ENCODE results near the gene MSH5.
"Not testable (repeated sequence)": the region's sequence is repeated elsewhere in the genome, so short reads cannot be mapped to it uniquely, and the experiment has no call there.

Gene MSH5

DNA sequence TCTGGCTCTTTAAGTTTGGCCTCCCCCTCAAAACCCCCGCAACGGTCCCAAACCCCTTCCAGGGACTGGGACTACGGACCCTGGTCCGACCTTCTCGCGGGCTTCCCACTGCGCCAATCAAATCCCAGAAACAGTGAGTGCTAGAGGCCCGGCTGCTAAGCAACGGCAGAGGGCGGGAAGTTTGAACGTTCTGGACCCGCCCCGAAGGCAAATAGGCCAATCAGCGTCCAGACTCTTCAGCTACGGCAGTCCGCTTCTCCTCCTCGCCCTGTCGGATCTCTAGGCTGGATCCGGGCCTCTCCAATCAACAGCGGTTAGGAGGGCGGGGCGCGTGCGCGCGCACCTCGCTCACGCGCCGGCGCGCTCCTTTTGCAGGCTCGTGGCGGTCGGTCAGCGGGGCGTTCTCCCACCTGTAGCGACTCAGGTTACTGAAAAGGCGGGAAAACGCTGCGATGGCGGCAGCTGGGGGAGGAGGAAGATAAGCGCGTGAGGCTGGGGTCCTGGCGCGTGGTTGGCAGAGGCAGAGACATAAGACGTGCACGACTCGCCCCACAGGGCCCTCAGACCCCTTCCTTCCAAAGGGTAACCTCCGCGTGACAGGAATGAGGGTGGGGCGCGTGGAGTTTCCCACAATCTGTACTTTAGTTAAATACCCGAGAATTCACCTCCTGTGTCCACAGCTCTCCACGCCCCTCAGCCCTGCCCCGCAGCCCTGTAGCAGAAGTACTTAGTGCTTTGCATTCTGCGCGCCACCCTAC is at the start of gene MSH5:
MSH5 (plus strand) TSS at position 367 of the 758 bp plus-strand sequence. CDS start 462 bp downstream, outside the sequence.
- DNase-seq: peak; percentile 99

DNA sequence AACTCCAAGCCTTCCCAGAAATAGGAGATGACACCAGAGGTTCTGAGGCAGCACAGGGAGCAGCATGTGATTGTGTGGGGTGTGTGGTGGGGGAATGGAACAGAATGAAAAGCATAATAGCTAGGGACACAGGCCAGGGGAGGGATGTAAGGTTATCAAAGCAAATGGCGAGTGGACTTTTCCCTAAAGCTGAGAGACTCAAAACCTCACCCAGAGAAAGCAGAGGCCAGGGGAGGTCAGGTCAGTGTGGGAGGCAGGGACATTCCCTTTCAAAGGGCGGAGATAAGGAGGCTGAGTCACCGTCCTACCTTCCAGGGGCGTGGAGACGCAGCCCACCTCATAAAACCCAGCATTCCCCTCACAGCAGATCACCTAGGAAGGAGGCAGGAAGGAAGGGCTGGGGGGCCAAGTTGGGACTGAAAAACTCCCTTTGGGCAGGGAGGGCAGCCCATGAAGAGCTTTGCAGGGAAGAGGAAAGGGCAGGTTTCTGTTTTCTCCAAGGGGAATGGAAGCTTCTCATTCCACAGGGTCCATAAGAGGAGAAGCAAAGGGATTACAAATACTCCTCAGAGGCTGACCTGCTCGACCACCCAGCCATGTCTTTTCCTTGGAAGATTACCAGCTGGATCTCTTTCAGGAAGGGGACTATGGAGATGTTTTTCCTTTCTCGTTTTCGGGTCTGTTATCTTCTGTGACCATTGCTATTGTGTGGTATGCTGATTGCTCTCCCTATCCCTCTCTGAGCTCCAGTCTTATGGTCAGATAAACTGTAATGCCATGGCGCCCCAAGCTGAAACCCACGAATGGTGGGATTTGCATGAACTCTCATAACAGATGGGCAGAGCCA is 49.4 kb upstream of the MSH5 start:
- DNase-seq: no peak

DNA sequence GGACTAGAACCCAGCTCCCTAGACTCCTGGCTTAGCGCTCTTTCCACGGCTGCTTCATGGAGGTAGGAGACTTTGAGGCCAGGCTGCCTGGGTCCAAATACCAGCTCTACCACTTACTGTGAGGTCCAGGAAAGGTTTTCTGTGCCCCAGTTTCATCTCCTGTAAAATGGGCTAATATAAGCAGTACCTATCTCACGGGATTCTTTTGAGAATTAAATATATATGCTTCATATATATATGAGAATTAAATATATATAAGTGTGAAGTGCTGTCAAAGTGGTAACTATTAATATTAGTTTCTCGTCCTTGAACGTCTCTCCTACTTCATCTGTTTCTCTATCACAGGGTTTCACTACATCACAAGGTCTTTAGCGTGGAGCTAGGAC is 48.7 kb upstream of the MSH5 start:
- DNase-seq: no peak

DNA sequence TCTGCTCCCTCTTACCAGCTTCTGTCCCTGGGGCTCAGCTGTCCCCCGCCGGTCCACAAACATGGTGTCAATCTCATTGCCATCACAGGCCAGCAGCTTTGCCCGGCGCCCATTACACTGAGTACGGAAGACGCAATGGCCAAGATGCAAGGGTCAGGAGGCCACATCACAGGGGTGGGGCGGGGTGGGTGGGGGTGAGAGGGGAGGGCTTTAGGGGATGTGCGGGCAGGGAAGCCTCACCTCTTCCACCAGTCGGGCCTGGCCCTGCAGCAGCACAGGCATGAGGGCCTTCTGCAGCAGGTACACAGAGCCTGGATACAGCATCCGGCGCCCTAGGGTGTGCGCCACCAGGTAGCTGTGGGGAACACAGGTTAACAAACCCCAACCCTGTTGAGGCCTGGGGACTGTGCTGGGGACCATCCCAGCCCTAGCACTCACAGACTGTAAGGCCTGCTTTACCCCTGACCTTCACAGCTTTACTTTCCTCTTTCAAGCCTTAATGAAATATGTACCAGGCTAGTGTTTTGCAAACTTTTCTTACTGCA is 48.2 kb upstream of the MSH5 start:
- no peak for DNase-seq

DNA sequence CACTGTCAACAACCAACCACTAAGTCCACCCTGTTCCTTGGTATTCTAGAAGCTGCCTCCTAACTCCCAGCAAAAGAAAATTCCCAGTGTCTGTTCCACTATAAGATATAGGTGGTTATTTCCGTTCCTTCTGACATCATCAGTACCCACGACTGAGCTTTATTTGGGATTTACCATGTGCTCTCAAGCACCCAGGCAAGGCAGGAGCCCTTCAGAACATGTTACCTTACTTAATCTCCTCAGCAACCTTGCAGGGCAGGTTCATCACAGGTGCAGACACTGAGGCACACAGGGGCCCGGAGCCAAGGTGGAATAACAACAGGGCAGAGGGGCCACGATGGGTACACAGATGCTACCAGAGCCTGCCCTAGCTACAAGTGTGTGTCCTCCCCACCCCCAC is 47.5 kb upstream of the MSH5 start:
- no peak for DNase-seq

DNA sequence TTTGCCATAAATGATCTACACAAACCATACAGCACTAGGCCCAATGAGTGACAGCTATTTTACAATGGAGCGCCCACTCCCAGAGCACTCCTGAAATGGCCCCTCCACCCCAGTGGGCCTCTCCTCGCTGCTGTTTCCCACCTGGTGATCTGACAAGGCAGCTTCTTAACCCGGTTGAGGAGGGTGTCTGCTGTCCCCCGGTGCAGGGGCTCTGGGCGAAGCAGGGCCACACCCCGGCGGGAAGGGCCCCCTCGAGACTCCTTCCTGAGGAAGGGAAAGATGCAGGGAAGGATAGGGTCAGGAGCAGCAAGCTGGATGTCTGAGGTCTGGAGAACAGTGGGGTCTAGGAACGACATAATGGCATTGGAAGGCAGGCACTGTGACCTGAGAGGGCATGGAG is 46.9 kb upstream of the MSH5 start:
- DNase-seq: no peak

DNA sequence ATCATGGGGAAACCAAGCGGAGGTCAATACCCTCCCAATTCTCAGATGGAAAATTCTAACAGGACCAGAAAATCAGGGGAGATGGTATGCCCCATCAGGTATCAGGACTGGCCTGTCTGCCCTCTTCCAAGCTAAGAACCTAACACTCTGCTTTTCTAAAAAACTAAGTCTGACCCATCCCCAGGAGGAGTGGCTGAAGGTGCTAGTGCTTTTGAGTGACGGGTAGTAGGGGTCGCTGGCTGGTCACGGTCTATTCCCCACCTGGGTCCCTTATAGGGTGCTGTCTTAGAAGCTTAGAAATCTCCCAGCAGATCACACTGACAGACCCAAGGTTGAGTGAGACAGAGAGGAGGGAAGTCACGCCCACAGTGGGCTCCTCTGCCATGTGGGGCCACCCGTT is 46.3 kb upstream of the MSH5 start:
- DNase-seq: no peak

DNA sequence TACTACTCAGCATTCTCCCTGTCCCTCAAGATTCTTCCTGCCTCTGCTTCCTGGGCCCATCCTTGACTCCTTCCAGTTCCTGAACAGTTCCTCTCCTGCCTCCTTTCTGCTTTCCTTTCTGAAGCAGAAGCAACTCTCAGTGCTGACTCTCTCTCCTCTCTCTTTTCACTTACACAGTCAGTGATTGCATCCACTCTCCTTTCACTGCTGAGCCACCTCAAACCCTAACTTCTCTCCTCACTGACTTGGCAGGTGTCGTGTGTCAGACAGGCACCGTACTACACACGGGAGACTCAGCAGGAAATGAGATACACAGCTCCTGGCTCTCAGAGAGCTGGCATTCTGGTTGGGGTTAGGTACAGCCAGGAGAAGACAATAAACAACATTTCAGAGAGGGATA is 42.2 kb upstream of the MSH5 start:
- no peak for DNase-seq

DNA sequence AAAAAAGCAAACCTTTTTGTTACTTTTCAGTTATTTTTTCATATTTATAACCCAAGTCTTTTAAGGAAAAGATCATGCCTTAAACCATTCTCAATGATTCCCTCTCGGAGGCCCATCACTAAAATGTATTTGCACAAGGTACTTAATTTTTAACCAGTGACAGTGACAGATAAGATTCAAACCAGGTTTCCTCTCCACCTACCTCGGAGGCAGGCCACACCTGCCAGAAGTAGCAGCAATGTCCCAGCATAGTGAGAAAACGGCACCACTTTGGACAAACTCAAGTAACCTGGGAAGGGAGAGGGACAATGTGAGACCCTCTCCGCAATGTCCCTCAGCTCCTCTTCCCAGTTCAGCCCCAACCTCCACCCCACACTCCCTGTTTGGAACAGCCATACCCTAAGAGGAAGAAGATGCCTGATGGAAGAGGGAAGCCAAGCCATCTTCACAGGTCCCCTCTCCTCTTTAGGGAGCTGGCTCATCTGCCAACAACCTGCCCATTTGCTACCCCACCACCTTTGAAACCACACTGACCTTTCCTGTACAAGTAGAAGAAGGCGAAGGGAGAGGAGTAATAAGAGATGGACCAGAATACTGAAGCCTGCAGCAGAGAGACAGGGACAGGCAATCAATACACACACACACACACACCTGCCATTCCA is 38.9 kb upstream of the MSH5 start:
- DNase-seq: no peak

DNA sequence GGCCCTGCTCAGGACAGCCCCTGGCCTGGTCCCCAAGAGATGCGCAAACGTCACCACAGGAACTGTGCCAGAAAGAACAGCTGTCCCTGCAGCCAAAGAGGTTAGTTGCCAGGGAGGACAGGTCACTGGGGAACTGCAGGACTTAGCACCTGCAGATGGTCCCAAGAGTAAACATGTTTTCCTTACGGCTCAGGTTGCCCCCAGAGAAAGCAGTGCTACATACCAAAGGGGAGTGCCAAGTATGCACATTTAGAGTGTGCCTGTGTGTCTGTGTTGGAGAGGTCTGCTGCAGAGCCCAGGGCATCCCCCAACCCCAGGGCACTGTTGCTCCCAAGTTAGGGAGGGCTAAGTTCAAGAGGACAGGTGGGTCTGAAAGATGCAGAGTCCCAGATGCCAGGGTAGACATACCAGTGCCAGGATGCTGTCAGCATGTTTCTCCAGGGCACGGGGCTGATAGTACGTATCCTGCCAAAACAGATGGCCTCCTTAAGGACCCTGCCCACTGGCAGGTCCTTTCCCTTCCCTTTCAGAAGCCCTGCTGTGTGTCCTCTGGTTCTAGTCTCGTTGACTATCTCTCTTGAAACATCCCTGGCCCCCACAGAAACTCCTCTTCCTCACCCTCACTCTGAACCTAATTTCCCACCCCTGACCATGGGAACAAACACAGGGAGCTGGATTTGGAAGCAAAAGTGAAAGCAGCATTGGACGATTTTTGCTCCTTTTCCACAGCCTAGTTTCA is 38.0 kb upstream of the MSH5 start:
- DNase-seq: peak; percentile 19

DNA sequence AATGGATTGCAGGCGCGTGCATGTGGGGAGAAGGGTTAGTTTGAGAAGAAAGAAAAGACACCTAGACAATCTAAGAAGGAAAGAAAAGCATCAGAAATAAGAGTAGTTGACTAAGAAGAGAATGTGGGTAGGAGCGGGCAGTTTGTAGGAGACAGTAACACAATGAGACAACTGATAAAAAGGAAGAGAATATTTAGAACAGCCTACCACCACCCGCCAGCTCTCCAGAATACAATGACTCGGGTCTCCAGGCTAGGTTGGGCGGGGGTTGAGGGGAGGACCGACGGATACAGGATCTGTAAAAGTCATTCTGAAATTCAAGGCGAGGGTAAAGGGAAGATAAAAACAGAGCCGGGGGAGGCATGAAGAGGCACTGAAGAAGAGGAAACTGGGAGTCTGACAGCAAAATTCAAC is 37.4 kb upstream of the MSH5 start:
- DNase-seq: peak; percentile 62

DNA sequence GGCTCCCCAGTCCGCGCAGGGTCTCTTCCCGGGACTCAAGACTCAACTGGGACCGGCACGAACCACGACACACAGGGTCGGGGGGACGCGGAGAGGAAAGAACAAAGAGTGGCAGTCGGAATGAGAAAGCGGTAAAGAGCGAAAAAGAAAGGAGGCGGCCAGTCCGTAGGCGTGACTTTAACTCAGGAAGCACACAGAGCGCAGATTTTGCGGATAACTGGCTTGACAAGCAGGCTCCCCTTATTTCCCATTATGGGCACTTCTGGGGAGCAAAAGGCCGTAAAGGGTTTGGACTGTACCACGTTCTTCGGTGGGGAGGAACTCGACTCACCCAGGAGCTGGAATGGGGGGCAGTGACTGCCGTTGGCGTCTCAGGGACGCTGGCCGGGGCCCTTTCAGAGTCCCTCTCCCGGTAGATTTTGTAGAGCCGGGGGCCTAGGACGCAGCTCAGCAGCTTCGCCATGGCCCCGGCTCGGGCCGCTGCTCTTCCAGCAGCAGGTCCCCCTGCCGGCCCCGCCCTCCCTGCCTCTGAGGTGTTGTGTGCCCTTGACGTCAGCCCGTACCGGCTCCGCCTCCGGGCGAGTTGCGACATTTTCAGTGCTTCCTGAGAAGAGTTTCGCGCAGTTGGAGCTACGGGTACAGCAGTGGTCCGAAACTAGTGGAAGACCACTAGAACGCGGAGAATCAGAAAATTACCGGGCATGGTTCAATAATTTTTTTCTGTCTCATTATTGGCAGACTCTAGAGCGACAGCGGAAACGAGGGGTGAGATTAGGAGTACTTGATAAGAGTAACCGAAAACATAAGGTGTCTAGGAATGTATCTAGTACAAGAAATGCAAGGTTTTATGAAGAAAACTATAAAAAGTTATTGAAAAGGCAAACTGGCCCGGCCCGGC is 36.7 kb upstream of the MSH5 start, which contains the start of gene ABHD16A:
ABHD16A (minus strand) TSS at position 506 of the 898 bp plus-strand sequence; CDS start at position 463, 43 bp downstream.
- DNase-seq: peak; percentile 91

DNA sequence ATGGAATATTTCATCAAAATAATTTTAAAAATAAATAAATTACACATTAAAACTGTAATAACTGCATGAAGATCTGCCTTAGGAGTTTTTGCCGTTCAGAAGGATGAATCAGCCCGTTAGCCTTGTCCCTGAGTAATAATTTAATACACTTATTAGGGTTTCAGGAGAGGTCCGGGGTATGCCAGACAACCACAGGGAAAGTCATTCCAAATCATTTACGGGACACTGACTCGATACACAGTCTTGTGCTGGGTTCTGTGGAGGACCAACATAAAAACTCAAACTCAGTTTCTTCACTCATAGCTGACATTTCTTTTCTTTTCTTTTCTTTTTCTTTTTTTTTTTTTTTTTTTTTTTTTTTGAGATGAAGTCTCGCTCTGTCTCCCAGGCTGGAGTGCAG is 33.9 kb upstream of the MSH5 start:
- DNase-seq: no peak

DNA sequence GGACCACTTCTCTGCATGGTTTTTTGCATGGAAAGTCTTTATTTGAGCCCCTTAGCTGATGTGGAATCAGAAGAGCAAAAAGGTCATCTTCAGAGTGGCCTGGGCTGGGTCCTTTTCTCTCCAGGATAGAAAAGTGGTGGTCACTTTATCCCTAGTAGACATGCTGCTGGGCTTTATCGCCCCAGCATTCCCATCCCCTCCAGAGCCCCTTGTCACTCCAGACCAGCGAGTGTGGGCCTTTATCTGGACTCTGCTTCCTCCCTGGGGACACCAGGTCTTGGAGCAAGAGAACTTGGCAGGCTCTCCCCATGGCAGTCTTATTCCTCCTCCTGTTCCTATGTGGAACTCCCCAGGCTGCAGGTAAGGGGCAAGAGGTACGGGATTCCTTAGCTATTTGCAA is 33.2 kb upstream of the MSH5 start, which contains the start of gene LY6G6F:
LY6G6F (plus strand) TSS at position 268 of the 400 bp plus-strand sequence; CDS start at position 309, 41 bp downstream.
- no peak for DNase-seq

DNA sequence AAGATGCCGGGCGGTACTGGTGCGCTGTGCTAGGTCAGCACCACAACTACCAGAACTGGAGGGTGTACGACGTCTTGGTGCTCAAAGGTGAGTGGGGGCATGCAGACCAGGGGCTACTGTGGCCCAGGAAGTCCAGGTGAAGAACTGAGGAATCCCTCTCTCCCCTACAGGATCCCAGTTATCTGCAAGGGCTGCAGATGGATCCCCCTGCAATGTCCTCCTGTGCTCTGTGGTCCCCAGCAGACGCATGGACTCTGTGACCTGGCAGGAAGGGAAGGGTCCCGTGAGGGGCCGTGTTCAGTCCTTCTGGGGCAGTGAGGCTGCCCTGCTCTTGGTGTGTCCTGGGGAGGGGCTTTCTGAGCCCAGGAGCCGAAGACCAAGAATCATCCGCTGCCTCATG is 32.1 kb upstream of the MSH5 start:
- no peak for DNase-seq

DNA sequence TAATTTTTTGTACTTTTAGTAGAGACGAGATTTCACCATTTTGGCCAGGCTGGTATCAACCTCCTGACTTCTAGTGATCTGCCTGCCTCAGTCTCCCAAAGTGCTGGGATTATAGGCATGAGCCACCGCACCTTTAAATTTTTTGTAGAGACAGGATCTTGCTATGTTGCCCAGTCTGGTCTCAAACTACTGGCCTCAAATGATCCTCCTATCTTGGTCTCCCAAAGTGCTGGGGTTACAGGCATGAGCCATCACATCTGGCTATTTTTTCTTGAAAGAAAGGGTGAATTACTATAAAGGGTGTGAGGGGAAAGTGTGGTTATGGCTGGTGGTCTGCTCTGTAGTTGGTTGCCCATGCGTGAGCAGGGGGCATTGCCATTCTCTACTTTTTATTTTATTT is 31.6 kb upstream of the MSH5 start:
- DNase-seq: no peak

DNA sequence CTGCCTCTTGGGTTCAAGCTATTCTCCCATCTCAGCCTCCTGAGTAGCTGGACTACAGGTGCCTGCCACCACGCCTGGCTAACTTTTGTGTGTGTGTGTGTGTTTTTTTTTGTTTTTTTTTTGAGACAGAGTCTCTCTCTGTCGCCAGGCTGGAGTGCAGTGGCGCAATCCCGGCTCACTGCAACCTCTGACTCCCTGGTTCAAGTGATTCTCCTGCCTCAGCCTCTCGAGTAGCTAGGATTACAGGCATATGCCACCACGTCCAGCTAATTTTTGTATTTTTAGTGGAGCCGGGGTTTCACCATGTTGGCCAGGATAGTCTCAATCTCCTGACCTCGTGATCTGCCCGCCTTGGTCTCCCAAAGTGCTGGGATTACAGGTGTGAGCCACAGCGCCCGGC is 30.6 kb upstream of the MSH5 start:
- DNase-seq: not testable (repeated sequence)

DNA sequence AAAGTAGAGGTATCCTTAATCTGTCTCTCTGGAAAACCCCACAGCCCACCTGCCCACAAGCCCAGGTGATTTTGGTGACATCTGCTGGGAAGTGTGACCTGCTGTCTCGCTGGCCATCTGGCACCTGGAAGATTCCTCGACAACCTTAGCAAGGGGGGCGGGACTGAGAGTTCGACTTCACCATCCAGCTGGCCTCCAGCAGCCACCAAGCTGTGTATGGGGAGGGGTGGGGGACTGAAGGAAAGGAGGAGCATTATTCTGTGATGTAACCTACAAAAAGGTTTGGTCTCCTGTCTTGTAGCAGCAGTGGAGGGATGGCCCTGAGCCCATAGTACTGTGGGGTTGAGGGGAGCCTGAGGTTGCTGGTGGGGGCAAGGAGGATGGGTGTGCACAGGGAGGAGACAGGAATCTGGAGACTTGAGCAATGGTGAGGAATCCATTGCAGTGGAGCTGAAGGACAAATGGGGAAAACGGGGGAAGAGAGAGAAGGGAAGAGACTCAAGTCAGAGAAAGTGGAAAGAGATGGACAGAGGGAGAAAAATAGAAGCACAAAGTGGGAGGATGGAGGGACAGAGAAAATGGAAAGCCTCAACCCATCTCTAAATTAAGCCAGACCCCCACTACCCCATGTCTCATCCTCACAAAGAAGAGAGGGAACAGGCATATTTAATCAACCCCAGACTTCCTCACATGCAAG is 29.1 kb upstream of the MSH5 start:
- DNase-seq: no peak

DNA sequence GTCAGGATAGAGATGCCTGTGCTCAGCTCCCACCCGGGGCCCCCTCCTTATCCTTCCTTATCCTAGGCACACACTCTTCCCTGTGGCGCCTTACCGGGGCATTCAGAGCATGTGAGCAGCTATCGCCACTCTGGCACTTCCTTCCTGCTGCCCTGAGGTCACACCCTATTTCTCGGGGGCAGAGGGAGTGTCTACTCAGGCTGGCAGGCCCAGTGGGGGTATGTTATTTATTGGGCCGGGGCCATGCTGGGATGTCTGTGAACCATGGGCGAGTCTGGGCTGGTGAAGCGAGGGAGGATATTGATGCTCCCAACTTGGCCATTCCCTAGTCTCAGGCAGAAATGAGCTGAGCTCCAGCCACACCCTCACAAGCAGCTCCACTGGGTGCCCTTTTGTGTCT is 28.6 kb upstream of the MSH5 start:
- DNase-seq: no peak

DNA sequence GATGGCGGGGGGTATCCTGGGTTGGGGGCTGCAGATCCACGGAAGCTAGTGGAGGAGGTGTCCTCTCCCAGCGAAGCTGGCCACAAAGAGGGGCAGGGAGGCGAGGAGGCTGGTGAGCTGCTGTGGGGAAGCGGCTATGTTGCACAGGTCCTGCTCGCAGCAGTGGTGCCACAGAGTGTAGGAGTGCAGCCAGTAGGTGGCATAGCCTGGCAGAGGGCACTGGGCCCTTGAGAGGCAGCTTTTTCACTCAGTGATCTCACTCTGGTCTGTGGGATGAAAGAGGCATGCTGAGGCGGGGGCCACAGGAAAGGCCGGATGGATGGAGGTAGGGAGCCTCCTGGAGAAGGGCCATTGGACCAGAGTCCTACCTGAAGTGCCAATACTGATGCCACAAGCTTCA is 27.5 kb upstream of the MSH5 start:
- DNase-seq: no peak

DNA sequence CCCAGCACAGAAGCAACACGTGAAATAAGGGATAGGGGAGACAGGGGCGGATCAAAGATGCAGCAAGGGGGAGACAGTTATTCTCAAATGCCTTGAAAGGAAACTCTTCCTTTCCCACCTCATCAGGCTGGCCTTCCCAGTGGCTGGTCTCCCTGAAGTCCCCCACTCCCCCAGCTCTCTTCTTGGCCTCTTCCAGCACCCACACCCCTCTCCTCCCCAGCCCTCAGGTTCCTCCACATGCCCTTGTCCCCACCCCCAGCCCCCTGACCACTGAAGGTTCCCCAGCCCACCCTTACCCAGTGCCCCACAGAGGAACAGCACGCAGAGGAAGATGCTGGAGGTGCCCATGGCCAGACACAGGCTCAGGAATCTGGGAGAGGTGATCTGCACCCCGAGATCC is 26.3 kb upstream of the MSH5 start:
- DNase-seq: no peak

All from NCI-H748 treated with DMSO at 0.1 percent for 48 hours (cell line).